HepG2 (cell line): ENCODE measurements around the gene SLC1A2. TPM values are rescaled to one million over a fixed set of nuclear protein-coding genes. Genes with fewer than 3 reads are reported as not detected.

Experiments
- ATAC-seq: fragments of 200-7000 bp; cut with Tn5 transposase; 3 replicates; pipeline ENCODE4 v1.9.1; 2020; ENCODE audit warnings: mild to moderate bottlenecking, moderate library complexity
- BruUV-seq: library from RNA; stranded (reverse); fragments of 400-500 nt; replicated peaks from 2 replicates; lab custom pipeline; 2021; lab: Mats Ljungman, UMichigan
- CTCF ChIA-PET: fragments of 300-600 bp; formaldehyde crosslinking; extraction: SDS; loops from one replicate; lab custom pipeline; 2021; ENCODE audit warnings: low total read pairs, inconsistent platforms, low intra/inter-chr PET ratio; lab: Yijun Ruan, JAX
- POLR2A ChIA-PET: fragments of 350-600 bp; sonication (Branson Sonifier 250); formaldehyde crosslinking; loops from one replicate; lab custom pipeline; 2020; ENCODE audit warnings: antibody characterized with exemption, inconsistent platforms; lab: Yijun Ruan, JAX
- DNase-seq: peaks from one replicate; pipeline ENCODE4 v3.0.0-alpha.2; 2015; ENCODE audit warnings: low spot score
- FAIRE-seq: peaks from 3 replicates; lab custom pipeline; 2011; peaks lifted over from hg19 to GRCh38; lab: Jason Lieb, UNC
- H2AFZ ChIP-seq: one replicate; pipeline ENCODE4 v1.6.1; 2011; ENCODE audit warnings: low read length, inconsistent platforms
- H3K27ac ChIP-seq: fragments of 300-600 bp; 3 replicates; pipeline ENCODE4 v1.8.0; 2011; ENCODE audit warnings: mixed run types, mild to moderate bottlenecking, mixed read lengths, low read length, inconsistent platforms; ENCODE audit not compliant: insufficient read depth; ENCODE audit errors: extremely low read length
- H3K27me3 ChIP-seq, 2 experiments: fragments of 200-600 bp in 1 of 2; 2 replicates in 1 of 2; 3 replicates in 1 of 2; pipeline versions ENCODE4 v1.6.0 to v1.8.0; 2011; ENCODE audit warnings: low read length in 2 of 2, mild to moderate bottlenecking in 2 of 2, moderate library complexity in 2 of 2, inconsistent platforms in 1 of 2; ENCODE audit not compliant: insufficient read depth in 2 of 2, control insufficient read depth in 1 of 2
- H3K36me3 ChIP-seq, 2 experiments: fragments of 200-600 bp in 1 of 2; replicated peaks in 1 of 2; 2 replicates in 1 of 2; 3 replicates in 1 of 2; pipeline versions ENCODE4 v1.5.1 to v1.8.0; 2011; ENCODE audit warnings: low read length in 2 of 2, inconsistent platforms in 1 of 2; ENCODE audit not compliant: insufficient read depth in 2 of 2, control insufficient read depth in 1 of 2
- H3K4me1 ChIP-seq: 2 replicates; pipeline ENCODE4 v1.5.1; 2012; ENCODE audit warnings: low read length, inconsistent platforms; ENCODE audit not compliant: insufficient read depth
- H3K4me2 ChIP-seq: 2 replicates; pipeline ENCODE4 v1.6.0; 2011; ENCODE audit warnings: low read depth, low read length, inconsistent platforms
- H3K4me3 ChIP-seq, 3 experiments: fragments of 200-600 bp in 1 of 3; sonication (generic), shearing (Covaris generic) in 1 of 3; replicated peaks in 1 of 3; 2 replicates each; pipeline ENCODE4 v1.5.1; 2011 to 2016; ENCODE audit warnings: low read length in 3 of 3, inconsistent platforms in 2 of 3, low read depth in 2 of 3, mild to moderate bottlenecking in 2 of 3, control low read depth in 1 of 3, mixed read lengths in 1 of 3; ENCODE audit not compliant: insufficient read depth in 1 of 3
- H3K79me2 ChIP-seq: one replicate; pipeline ENCODE4 v1.6.1; 2011; ENCODE audit warnings: low read length, inconsistent platforms; ENCODE audit not compliant: insufficient read depth
- H3K9ac ChIP-seq: 2 replicates; pipeline ENCODE4 v1.6.0; 2011; ENCODE audit warnings: mild to moderate bottlenecking, low read depth, low read length, inconsistent platforms; ENCODE audit not compliant: insufficient read depth
- H3K9me3 ChIP-seq: 2 replicates; pipeline ENCODE4 v1.5.1; 2012; ENCODE audit warnings: mild to moderate bottlenecking, low read length
- H4K20me1 ChIP-seq: 2 replicates; pipeline ENCODE4 v1.6.0; 2011; ENCODE audit warnings: inconsistent platforms, mild to moderate bottlenecking, low read length, moderate library complexity; ENCODE audit not compliant: insufficient read depth
- ATAD3A ChIP-seq: sonication (generic); formaldehyde crosslinking; IDR thresholded peaks from 2 replicates; pipeline ENCODE4 v1.4.0; 2020; ENCODE audit warnings: missing genetic modification reagents
- EED ChIP-seq: sonication (generic); formaldehyde crosslinking; IDR thresholded peaks from 2 replicates; pipeline ENCODE4 v1.5.0; 2020; ENCODE audit warnings: mild to moderate bottlenecking, missing genetic modification reagents
- ELF3 ChIP-seq: IDR thresholded peaks from 2 replicates; pipeline ENCODE4 v1.6.1; 2016; ENCODE audit warnings: missing genetic modification reagents, missing compliant biosample characterization
- FOXA3 ChIP-seq: IDR thresholded peaks from 2 replicates; pipeline ENCODE4 v1.6.1; 2016; ENCODE audit warnings: missing genetic modification reagents, missing compliant biosample characterization
- HOXA9 ChIP-seq: sonication (generic); formaldehyde crosslinking; IDR thresholded peaks from 2 replicates; pipeline ENCODE4 v1.8.1; 2022; ENCODE audit warnings: missing genetic modification reagents, mild to moderate bottlenecking, moderate library complexity, borderline replicate concordance
- KDM2A ChIP-seq: sonication (generic); formaldehyde crosslinking; IDR thresholded peaks from 2 replicates; pipeline ENCODE4 v1.4.0; 2020; ENCODE audit warnings: low read depth, missing genetic modification reagents, borderline replicate concordance
- MZF1 ChIP-seq: sonication (generic); formaldehyde crosslinking; IDR thresholded peaks from 2 replicates; pipeline ENCODE4 v1.8.1; 2023; ENCODE audit warnings: mild to moderate bottlenecking, missing genetic modification reagents, borderline replicate concordance
- POGZ ChIP-seq: sonication (generic); formaldehyde crosslinking; IDR thresholded peaks from 2 replicates; pipeline ENCODE4 v1.4.0; 2020; ENCODE audit warnings: mild to moderate bottlenecking, missing genetic modification reagents
- SAP130 ChIP-seq: IDR thresholded peaks from 2 replicates; pipeline ENCODE4 v1.6.1; 2016; ENCODE audit warnings: low read depth
- SIN3B ChIP-seq: fragments of 150-350 bp; IDR thresholded peaks from 2 replicates; pipeline ENCODE4 v1.6.1; 2014; ENCODE audit warnings: low read length
- SMARCC2 ChIP-seq: fragments of 450-650 bp; IDR thresholded peaks from 2 replicates; pipeline ENCODE4 v1.6.1; 2017; ENCODE audit warnings: antibody characterized with exemption, mild to moderate bottlenecking
- TEAD3 ChIP-seq: optimal IDR thresholded peaks from 2 replicates; pipeline ENCODE3; 2016; ENCODE audit warnings: borderline replicate concordance
- ZNF331 ChIP-seq: sonication (generic); formaldehyde crosslinking; IDR thresholded peaks from 2 replicates; pipeline ENCODE4 v1.4.0; 2020; ENCODE audit warnings: missing genetic modification reagents
- ZNF343 ChIP-seq: sonication (generic); formaldehyde crosslinking; IDR thresholded peaks from 2 replicates; pipeline ENCODE4 v1.4.0; 2020; ENCODE audit warnings: mild to moderate bottlenecking, missing genetic modification reagents
- ZNF382 ChIP-seq: sonication (generic); formaldehyde crosslinking; IDR thresholded peaks from 2 replicates; pipeline ENCODE4 v1.5.0; 2020; ENCODE audit warnings: missing genetic modification reagents, mild to moderate bottlenecking, borderline replicate concordance
- WGBS: methylation state at CpG from one replicate; pipeline ENCODE4 v1.1.6; 2017; ENCODE audit warnings: low lambda C conversion rate; 5-methylcytosine and 5-hydroxymethylcytosine counted together
- in situ Hi-C: cut with HindIII; loops from 2 replicates; pipeline ENCODE4 v1.10.0; 2017; ENCODE audit warnings: low pct_unique_long_range_greater_than_20kb; ENCODE audit not compliant: extremely low pct_ligation_motif_present
- intact Hi-C: fragments of 100-400 bp; cut with micrococcal nuclease; formaldehyde crosslinking; loops from one replicate; pipeline ENCODE4 v1.10.0; 2022; ENCODE audit not compliant: unreplicated experiment
- polyA plus RNA-seq, 8 experiments: library from polyadenylated mRNA; depleted of rRNA in 3 of 8; stranded (reverse) in 7 of 8; unstranded in 1 of 8; fragments of >200 nt; fragmentation: Illumina TruSeq in 4 of 8; extraction: Trizol in 4 of 8; gene quantifications; 2 replicates each; pipeline versions ENCODE4 v1.2.1 to v1.2.3, GENCODE V29; 2011 to 2016; ENCODE audit warnings: low read depth in 4 of 8, missing spikeins in 1 of 8, mixed read lengths in 1 of 8; ENCODE audit not compliant: insufficient read depth in 1 of 8
- total RNA-seq, 5 experiments: library from RNA; depleted of rRNA; stranded (reverse); fragments of >200 nt; fragmentation: Illumina TruSeq; extraction: Trizol; gene quantifications; 2 replicates each; pipeline ENCODE4 v1.2.3, GENCODE V29; 2016; ENCODE audit warnings: low read depth in 1 of 5
- TF ChIP-seq, protein P1 (sequence below): sonication (generic); formaldehyde crosslinking; IDR thresholded peaks from 2 replicates; pipeline ENCODE4 v1.8.0; 2022; ENCODE audit warnings: mild to moderate bottlenecking, missing genetic modification reagents, moderate library complexity
- TF ChIP-seq, protein P2 (sequence below): IDR thresholded peaks from 2 replicates; pipeline ENCODE4 v1.4.0; 2020; ENCODE audit warnings: mild to moderate bottlenecking, missing genetic modification reagents

SLC1A2 gene
- total and polyA plus RNA-seq, 2 of the 13 experiments (the other 11 are each of a cell fraction or from before 2014, with no cell fraction given) = 23.2 to 43.2 TPM

DNA sequence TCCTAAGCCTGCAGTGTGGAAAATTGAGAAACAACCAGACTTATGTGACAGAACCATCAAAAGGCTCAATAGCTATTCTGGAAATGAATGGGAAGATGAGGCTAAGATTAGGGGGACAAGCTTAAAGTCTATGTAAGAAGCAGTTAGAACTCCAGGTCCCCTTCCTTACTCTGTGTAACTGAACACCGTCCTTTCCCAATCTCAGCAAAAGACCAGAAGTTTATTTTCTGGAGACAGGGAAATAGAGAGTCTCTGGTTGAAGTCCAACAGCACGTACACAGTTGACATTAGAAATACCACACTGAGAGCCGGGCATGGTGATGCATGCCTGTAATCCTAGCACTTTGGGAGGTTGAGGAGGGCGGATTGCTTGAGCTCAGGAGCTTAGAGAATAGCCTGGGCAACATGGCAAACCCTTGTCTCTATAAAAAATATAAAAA, 186.4 kb downstream of the SLC1A2 start:
- peak; percentile 86 for ATAC-seq
- TF ChIP-seq FOXA3 (CRISPR knock-in tag) (0 out of 2 replicates have a peak, but pooled peaks have one; percentile 10), EED (CRISPR knock-in tag) (no peak), KDM2A (CRISPR knock-in tag) (no peak), MZF1 (no peak), ELF3 (0 out of 2 replicates have a peak, but pooled peaks have one; percentile 13), SMARCC2 (no peak), TEAD3 (CRISPR knock-in tag) (peak; percentile 58), SIN3B (no peak), ZNF343 (CRISPR knock-in tag) (no peak), ZNF331 (CRISPR knock-in tag) (no peak), SAP130 (0 out of 2 replicates have a peak, but pooled peaks have one; percentile 22), POGZ (0 out of 2 replicates have a peak, but pooled peaks have one; percentile 24), ATAD3A (no peak), ZNF382 (CRISPR knock-in tag) (no peak), HOXA9 (no peak)
- TF ChIP-seq, protein P1, sequence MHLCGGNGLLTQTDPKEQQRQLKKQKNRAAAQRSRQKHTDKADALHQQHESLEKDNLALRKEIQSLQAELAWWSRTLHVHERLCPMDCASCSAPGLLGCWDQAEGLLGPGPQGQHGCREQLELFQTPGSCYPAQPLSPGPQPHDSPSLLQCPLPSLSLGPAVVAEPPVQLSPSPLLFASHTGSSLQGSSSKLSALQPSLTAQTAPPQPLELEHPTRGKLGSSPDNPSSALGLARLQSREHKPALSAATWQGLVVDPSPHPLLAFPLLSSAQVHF (CRISPR knock-in tag) = no peak
- TF ChIP-seq, protein P2, sequence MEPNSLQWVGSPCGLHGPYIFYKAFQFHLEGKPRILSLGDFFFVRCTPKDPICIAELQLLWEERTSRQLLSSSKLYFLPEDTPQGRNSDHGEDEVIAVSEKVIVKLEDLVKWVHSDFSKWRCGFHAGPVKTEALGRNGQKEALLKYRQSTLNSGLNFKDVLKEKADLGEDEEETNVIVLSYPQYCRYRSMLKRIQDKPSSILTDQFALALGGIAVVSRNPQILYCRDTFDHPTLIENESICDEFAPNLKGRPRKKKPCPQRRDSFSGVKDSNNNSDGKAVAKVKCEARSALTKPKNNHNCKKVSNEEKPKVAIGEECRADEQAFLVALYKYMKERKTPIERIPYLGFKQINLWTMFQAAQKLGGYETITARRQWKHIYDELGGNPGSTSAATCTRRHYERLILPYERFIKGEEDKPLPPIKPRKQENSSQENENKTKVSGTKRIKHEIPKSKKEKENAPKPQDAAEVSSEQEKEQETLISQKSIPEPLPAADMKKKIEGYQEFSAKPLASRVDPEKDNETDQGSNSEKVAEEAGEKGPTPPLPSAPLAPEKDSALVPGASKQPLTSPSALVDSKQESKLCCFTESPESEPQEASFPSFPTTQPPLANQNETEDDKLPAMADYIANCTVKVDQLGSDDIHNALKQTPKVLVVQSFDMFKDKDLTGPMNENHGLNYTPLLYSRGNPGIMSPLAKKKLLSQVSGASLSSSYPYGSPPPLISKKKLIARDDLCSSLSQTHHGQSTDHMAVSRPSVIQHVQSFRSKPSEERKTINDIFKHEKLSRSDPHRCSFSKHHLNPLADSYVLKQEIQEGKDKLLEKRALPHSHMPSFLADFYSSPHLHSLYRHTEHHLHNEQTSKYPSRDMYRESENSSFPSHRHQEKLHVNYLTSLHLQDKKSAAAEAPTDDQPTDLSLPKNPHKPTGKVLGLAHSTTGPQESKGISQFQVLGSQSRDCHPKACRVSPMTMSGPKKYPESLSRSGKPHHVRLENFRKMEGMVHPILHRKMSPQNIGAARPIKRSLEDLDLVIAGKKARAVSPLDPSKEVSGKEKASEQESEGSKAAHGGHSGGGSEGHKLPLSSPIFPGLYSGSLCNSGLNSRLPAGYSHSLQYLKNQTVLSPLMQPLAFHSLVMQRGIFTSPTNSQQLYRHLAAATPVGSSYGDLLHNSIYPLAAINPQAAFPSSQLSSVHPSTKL = 0 out of 2 replicates have a peak, but pooled peaks have one; percentile 21
- peak overlapping the region; percentile 21; the same call in 1 of the 2 replicates for H3K4me2 ChIP-seq
- H3K79me2 ChIP-seq = no peaks in the 10 kb centered on the region
- H2AFZ ChIP-seq = peak overlapping the region; percentile 20
- intact Hi-C loops (no loop called here), in situ Hi-C loops (no loop called here)
- no peaks in the 10 kb centered on the region for H3K9me3 ChIP-seq
- H3K36me3 ChIP-seq = no peaks in the 10 kb centered on the region
- H3K27me3 ChIP-seq = peaks cover 0 to 3% of the 10 kb centered on the region in 2 experiments; a peak in 1 of 5 replicates
- H3K4me1 ChIP-seq = peaks cover 33% of the 10 kb centered on the region; the same call in 1 of the 2 replicates
- WGBS = 6% methylated on average over 4 of the region's 4 CpGs
- no peak for FAIRE-seq
- POLR2A ChIA-PET = no interaction called here
- CTCF ChIA-PET = no interaction called here
- no peak overlapping the region for H3K9ac ChIP-seq
- BruUV-seq = no TSS peak
- no peaks in the 10 kb centered on the region for H4K20me1 ChIP-seq
- no peak overlapping the region for H3K4me3 ChIP-seq
- H3K27ac ChIP-seq = no peak overlapping the region
- no peak for DNase-seq
